GM18861 (cell line): ENCODE results near the gene CBX2.

Experiments
- ATAC-seq: cut with Tn5 transposase; IDR thresholded peaks from one replicate; pipeline ENCODE4 v1.9.1; 2021; ENCODE audit not compliant: unreplicated experiment

CBX2 gene

GRCh38 chr17:79777894-79778503 is at the start of gene CBX2:
CBX2 (plus strand) TSS chr17:79778148; CDS start chr17:79778236, 88 bp downstream.
- no peak for ATAC-seq

GRCh38 chr17:79728169-79728907 is 49.6 kb upstream of the CBX2 start:
- peak; percentile 72 for ATAC-seq

DNA sequence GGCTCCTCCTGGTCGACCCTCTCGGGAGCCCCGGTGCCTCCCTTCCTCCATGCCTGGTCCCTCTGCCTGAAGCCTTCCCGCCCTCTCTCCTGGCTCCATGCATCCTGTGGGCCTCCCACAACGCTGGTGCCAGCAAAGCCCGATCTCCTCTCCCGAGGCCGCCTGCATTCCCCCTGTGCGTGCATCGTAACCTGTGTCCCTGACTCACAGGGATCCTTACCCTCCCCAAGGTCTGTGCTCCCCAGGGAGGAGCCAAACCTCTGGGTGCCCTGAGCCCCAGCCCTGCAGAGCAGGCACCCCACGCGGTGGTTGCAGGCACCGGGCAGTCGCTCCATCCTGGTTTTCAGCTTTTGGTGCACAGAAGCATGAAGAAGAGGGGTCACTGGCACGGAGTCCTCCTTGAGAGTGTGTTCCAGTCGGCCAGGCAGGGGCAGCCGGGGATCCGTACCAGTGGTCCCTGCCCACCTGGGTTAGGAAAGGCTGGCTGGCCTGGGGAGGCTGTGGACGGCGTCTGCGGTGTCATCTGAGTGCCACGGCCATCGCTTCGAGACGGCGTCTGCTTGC is 49.0 kb upstream of the CBX2 start:
- no peak for ATAC-seq

GRCh38 chr17:79729761-79730160 is 48.2 kb upstream of the CBX2 start:
- ATAC-seq, result no peak

DNA sequence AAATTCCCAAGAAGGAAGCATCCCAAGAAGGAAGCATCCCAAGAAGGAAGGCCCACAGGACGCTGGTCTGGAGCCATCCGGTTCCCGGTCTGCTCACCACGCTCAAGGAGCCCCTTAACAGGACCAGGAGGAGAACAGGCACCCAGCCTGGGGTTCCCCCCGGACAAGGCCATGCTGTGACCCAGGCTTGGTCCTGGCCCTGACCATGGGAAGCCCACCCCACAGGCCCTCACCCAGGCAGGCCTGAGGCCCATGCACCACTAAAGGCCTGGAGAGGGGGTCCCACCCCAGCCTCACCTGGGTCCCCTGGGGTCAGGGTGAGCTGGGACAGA is 47.5 kb upstream of the CBX2 start:
- no peak for ATAC-seq

DNA sequence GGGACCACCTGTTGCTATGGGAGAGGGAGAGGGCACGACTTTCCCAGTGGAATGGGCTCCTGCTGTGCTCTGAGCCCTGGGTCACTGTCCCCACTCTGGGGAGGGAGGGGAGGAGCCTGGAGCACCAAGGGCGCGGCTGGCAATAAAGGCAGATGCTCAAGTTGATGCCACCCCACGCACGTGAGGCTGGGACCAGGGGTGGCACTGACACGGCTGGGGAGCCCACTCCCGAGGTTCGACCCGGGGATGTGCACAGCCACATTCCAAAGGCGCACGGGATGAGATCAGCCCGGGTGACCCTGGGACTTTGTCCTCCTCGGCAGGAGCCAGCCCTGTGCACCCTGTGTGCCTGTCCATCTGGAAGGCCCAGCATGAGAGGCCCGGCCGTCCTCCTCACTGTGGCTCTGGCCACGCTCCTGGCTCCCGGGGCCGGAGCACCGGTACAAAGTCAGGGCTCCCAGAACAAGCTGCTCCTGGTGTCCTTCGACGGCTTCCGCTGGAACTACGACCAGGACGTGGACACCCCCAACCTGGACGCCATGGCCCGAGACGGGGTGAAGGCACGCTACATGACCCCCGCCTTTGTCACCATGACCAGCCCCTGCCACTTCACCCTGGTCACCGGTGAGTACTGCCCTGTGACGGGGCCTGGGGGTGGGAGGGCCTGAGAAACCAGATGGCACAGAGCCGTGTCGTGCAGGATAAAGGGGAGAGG is 47.0 kb upstream of the CBX2 start, which contains the start of gene ENPP7:
Gene ENPP7 (plus strand): TSS at position 175 of the 715 bp plus-strand sequence. CDS start 197 bp downstream, at position 372.
- ATAC-seq, result no peak

DNA sequence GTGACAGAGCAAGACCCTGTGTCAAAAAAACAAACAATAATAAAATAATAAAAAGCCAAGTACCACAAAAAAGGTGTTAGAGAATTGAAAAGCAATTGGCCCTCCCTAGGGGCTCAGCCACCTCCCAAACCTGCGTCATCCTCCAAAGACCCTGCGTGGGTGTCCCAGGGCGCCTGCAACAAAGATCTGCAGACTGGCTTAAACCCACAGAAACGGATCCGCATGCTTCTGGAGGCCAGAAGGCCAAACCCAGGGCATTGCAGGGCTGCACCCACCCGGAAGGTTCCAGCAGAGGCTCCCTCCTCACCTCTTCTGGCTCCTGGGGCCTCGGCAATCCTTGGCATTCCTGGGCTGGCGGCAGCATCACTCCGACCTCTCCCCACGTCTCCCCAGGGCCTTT is 45.7 kb upstream of the CBX2 start:
- no peak for ATAC-seq

DNA sequence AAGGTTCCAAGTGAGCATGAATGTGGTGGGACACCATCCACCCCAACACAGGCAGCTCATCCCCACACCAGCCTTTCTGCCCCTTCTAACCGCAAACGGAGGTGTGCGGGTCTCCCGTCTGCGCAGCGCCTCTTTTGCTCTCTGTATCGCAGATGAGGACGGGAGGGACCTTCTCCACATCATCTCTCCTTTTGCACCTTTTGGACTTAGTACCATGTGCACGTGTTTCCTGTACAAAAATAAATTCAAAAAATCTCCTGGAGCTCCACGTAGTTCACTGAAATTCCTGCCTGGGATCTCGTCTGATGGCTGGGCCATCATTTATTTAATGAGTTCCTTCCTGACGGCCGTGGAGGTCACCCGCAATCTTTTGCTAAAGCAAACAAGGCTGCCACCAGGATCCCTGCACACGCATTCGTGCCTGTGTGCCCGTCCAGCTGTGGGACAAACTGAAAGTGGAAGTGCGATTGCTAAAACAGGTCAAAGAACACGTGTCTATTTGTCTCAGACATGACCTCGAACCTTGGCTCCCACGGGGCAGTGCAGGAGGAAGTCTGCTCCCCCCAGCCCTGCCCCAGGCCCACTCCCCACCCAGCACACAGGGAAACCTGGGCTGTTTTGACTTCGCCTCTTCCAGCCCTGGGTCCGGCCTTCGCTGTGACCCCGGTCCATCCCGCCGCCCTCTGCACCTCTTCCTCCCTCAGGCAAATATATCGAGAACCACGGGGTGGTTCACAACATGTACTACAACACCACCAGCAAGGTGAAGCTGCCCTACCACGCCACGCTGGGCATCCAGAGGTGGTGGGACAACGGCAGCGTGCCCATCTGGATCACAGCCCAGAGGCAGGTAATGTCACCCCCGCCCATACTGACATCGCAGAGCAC is 44.9 kb upstream of the CBX2 start:
- no peak for ATAC-seq

GRCh38 chr17:79733692-79734070 is 44.3 kb upstream of the CBX2 start:
- ATAC-seq, result no peak

DNA sequence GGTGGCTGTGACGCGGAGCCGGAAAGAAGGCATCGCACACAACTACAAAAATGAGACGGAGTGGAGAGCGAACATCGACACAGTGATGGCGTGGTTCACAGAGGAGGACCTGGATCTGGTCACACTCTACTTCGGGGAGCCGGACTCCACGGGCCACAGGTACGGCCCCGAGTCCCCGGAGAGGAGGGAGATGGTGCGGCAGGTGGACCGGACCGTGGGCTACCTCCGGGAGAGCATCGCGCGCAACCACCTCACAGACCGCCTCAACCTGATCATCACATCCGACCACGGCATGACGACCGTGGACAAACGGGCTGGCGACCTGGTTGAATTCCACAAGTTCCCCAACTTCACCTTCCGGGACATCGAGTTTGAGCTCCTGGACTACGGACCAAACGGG is 42.9 kb upstream of the CBX2 start:
- ATAC-seq, result no peak

DNA sequence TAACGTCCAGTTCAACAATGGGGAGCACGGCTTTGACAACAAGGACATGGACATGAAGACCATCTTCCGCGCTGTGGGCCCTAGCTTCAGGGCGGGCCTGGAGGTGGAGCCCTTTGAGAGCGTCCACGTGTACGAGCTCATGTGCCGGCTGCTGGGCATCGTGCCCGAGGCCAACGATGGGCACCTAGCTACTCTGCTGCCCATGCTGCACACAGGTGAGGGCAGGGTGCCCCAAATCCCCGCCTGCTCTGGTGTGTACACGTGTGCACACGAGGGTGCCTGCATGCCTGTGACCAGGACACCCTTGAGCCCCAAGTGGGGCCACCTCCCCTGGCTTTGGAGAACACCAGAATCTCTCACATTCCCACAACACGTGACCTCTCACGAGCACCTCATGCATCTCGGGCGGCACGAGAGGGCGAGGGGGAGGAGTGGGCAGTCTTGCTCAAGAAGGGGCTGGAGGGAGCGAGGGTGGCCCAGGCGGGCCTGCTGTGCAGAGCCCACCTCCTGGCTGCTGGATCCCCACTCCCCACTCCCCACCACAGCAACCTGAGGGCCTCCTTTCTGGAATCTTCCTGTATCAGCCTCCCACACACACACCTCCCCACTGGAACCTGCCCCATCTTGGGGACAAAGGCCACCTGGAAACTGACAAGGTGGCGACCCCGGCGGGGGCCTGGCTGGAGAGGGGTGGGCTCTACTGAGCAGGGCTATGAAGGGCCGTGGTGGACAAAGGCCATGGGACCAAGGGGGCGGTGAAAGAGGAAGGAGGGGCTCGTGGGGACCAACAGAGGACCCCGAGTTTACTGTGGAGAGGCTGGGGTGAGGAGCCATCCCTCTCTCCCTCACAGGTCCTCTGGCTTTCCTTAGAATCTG is 40.7 kb upstream of the CBX2 start:
- no peak for ATAC-seq

DNA sequence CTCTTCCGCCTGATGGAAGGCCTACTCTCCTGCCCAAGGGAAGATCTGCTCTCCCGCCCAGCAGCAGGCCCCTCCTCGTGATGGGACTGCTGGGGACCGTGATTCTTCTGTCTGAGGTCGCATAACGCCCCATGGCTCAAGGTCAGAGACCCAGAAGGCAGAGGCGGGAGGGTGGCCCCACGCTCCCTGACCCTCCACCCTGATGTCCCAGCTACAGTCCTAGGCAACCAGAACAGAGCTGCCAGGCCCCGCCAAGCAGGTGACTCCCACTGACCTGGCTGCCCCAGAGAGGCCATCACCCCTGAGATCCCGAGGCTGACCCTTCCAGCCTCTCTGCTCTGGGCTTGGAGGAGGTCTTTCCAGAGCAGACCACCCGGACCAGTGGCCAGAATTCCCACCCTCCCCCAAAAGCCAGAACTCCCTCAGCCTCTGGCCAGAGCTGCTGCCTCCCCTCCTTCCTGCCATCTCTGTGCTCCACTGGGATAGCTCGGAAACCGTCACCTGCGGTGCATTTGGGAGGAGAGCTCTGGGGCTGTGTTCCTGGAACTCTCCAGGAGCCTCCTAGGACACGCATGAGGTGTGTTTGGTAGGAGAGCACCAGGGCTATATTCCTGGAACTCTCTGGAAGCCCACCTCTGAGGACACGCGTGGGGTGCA is 39.9 kb upstream of the CBX2 start:
- ATAC-seq, result no peak

DNA sequence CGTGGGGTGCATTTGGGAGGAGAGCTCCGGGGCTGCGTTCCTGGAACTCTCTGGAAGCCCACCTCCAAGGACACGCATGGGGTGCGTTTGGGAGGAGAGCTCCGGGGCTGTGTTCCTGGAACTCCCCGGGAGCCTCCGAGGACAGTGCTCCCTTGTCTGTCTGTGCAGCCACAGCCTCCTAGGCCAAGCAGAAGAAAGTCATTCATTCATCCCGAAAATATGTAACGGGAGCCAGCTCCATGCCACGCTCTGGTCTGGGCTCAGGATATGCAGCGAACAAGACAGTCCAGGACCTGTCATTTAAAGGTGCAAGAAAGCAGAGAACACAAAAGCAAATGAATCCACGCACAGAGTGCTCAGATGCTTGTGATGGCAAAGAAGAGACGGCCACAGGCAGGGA is 39.3 kb upstream of the CBX2 start:
- ATAC-seq, result no peak

- ATAC-seq, result no peak
Measured at GRCh38 chr17:79739148-79740062, 38.5 kb upstream of the CBX2 start.

DNA sequence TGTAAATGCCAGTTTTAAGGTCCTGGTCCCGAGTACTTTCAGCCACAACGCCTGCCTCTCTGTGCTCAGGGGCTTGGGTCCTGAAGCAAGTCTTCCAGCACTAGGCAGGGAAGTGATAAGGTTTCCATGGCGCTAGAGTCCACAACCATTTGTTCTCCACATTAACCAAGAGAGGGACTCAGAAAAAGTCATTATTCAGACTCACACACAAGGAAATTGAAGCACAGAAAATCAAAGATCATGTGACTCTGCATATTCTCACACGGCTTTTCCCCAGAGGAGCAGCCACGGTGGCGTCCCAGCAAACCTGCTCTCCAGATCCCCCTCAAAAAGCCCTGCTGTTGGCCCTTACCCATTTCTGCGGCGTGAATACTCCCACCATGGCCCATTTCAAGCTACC is 37.5 kb upstream of the CBX2 start:
- ATAC-seq, result no peak

- no peak for ATAC-seq
Measured at GRCh38 chr17:79741401-79741750, 36.6 kb upstream of the CBX2 start.

GRCh38 chr17:79741751-79742588 is 36.0 kb upstream of the CBX2 start:
- ATAC-seq, result no peak

DNA sequence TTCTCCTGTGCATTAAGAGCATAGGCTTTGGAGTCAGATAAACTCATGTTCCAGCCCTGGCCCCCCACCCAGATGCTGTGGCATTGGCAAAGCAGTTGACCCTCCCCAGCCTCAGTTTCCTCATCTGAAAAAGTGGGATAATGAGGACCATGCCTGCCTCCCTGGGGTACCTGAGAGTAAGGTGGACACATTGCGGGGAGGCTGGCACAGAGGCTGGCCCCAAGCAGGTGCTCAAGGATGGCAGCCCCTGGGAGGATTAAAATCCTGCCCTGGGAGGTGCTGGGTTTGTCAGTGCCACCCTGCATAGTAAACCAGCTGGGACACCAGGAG is 35.4 kb upstream of the CBX2 start:
- ATAC-seq, result no peak
